Effector CD8-positive, alpha-beta T cell (primary cell): ENCODE results near the gene BABAM2.
"Not testable (repeated sequence)": the region's sequence is repeated elsewhere in the genome, so short reads cannot be mapped to it uniquely, and the experiment has no call there.

Source experiments
- DNase-seq: peaks from one replicate; lab custom pipeline; 2025; lab: John Stamatoyannopoulos, UW

Gene BABAM2

DNA sequence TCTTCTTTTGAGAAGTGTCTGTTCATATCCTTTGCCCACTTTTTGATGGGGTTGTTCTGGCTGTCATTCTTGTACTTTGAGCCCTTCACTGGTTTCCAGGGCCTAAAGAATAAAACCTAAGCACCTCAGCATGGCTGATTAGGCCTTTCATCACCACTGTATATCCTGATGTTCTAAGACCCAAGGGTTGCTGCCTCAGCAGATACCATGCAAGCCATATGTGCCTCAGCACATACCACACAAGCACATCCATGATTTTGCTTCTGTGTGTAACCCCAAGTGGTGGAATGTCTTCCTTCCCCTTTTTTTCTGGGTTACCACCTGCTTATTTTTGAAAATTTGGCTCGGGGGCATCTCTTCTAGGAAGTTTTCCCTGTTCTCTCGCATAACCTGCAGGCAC, 11.7 kb upstream of the BABAM2 start:
- DNase-seq: no peak

DNA sequence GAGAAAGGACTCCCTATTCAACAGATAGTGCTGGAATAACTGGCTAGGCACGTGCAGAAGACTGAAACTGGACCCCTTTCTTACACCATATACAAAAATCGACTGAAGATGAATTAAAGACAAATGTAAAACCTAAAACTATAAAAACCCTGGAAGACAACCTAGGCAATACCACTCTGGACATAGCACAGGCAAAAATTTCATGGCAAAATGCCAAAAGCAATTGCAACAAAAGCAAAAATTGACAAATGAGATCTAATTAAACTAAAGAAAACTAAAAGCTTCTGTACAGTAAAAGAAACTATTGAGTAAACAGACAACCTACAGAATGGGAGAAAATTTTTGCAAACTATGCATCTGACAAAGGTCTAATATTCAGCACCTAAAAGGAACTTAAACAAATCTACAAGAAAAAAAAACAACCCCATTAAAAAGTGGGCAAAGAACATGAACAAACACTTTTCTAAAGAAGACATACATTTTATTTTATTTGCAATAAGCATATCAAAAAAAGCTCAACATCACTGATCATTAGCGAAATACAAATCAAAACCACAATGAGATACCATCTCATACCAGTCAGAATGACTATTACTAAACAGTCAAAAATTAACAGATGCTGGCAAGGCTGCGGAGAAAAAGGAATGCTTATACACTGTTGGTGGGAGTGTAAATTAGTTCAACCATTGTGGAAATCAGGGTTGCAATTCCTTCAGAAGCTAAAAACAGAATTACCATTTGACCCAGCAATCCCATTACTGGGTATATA, 8.5 kb upstream of the BABAM2 start:
- not testable (repeated sequence) for DNase-seq

DNA sequence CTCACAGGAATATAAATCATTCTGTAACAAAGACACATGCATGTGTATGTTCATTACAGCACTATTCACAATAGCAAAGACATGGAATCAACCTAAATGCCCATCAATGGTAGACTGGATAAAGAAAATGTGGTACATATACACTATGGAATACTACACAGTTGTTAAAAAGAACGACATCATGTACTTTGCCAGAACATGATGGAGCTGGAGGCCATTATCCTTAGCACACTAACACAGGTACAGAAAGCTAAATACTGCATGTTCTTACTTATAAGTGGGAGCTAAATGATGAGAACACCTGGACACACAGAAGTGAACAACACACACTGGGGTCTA, 8.0 kb upstream of the BABAM2 start:
- not testable (repeated sequence) for DNase-seq

DNA sequence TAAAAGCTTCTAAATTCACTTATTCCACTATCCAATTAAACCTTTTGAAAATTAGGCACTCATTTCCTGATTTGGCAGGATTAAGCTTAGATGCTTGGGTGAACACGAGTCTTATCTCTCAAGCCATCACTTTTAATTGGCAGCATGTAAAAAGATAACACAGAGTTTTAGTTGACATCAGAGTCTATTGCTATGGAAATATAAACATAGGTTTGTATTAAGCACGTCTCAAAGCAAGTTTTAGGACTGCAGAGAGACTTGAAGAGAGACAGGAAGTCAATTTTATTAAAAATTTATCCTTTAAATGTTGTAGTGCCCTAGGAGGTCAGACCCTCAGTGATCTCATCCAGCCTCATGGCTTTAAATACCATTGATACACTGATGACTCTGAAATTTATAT, 5.9 kb upstream of the BABAM2 start:
- no peak for DNase-seq

DNA sequence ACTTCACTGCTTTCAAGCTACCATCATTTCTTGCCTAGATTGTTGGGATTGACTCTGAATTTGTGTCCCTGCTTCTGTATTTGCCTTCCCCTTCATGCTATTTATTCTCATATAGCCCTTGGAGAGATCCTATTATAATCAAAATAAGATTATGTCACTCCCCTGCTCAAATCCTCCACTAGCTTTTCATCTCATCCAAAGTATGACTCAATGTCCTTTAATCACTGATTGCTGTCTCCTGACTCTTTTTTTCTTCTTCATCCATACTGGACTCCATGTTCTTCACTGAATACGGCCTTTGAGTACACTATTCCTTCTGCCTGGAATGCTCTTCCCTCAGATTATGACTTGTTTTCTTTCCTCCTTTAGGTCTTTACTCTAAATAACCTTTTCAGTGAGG, 5.3 kb upstream of the BABAM2 start:
- DNase-seq: no peak

DNA sequence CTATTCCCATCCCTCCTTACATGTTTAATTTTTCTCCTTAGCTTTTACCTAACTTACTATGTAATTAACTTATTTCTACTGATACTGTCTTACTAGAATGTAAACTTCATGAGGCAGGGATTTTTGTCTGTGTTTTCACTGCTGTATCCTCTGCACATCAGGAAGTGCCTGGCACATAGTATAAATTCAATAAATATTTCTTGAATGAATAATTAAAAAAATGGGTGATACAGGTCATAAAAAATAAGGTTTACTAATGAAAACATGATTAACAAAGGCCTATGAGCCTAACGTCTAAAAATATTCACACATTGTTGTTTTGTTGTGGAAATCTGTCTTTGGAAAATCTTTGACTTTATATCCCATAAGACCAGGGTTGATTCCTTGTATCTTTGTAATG, 4.9 kb upstream of the BABAM2 start:
- DNase-seq: no peak

DNA sequence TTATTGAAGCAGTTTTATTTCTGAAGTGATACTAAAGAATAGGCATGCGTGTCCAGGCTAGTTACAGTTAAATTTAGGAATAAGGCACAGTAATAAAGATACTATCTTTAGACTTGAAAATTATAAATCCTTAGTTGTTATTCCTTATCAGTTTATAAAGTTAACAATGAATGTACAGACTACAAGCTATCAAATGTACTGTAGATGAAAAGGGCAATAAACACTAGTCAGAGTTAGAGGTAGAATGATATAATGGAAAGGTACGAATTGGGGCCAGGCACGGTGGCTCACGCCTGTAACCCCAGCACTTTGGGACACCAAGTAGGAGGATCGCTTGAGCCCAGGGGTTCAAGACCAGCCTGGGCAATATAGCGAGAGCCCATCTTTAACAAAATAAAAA, 4.2 kb upstream of the BABAM2 start:
- DNase-seq: no peak

DNA sequence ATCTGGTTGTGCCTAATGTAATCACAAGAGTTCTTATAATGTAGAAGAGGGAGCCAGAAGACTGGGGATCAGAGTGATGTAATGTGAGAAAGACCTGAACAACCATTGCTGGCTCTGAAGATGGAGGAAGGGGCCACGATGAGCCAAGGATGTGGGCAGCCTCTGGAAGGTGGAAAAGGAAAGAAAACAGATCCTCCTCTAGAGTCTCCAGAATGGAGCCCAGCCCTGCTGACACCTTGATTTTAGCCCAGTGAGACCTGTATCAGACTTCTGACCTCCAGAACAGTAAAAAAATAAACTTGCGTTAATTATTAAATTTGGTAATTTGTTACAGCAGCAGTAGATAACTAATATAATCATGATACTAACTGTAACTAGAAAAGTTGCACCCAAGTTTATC, 3.4 kb upstream of the BABAM2 start:
- DNase-seq: no peak

DNA sequence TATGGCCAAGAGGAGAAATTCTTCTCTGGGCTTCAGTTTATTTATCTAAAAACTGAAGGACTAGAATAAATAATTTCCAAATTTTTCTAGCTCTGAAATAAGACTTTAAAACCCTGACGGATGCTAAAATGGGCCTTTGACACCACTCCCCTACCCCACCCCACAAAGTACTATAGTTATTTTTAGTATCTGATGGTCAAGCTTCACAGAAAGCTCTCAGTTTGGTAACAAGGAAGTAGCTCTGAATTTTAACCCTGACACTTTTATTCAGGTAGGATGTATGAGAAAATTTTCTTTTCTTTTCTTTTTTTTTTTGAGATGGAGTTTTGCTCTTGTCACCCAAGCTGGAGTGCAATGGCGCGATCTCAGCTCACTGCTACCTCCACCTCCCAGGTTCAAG, 2.7 kb upstream of the BABAM2 start:
- DNase-seq: no peak

DNA sequence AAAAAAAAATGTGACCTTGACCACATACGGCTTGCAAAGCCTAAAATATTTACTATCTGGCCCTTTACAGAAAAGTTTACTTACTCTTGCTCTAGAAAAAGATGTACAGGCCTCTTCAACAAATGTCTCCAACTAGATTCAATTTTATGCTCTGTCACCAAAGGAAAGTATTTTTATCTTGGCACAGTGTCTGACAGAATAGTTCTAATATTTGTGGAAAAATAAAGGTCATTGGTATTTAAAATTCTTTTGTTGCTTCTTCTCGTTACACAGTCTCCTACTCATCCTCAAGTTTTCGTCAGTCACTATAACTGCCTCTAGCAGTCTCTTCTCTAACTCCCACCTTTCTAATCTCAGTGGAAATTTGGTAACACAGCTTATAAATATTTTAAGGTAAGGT, 1.7 kb upstream of the BABAM2 start:
- no peak for DNase-seq

DNA sequence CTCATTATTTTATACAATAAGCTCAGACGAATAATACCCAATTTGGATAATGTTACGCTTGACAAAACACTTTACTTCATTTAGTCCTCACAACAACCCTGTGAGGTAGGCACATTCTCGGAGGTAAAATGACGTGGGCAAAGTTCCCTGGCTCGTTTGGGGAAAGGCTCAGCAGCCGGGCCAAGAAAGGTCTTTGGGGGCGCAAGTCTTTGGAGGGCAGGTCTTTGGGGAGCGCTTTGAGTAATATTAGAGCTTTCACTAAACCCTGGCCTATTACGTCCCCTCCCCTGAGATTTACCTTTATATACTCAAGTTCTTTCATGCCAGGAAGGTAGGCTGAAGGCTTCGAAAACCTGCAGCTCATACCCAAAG, 769 bp upstream of the BABAM2 start:
- DNase-seq: no peak

DNA sequence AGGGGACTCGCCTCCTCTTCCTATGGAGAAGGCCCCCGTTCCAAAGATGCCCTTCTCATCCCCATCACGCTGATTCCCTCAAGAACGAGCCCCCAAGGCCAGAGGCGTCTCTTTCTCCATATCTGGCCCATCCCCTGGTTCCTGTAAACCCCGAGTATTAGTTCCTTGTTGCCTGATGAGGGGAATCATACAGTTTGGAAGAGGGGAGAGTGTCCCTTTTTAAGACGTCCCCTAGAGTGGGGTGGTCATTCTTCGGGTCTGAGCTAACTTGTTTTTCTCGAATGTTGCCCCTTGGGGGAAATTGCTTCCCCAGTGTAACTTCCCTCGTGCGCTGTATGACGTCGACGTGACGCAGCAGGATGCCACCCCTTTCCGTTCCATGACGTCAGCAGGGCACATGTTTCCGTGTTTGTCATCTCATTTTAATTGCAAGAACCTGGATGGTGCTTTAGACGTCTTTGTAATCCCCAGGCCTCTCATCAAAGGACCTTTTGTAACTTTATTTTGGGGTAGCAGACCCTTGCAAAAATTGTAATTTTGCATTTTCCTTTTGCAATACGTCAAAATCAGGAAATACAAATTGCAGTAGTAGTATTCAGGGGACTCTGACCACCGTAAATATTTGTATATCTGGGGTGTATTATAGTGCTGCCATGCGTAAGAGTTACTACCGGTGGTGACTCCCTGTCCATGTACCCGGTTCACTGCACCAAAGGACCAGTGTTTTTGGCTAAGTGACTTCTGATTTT, 569 bp downstream of the BABAM2 start:
- peak; percentile 87 for DNase-seq

DNA sequence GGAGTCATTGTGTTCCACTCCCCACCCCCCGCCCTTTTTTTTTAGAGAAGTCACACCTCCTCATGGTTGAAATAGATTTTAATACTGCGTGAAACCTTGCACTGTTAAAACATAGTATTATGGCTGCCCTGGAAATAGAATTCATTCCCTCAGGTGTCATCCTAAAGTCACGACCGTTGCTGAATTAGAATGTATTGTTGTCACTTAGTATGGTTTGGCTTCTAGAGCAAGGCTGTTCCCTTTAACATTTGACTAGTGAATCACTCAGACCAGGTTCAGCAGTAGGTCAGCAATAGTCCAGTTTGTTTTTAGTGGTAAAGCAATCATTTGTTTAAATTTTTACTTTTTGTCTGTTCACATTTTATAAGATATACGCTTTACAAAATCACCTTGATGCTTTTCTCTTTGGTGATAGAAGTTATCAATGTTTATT, 1.2 kb downstream of the BABAM2 start:
- no peak for DNase-seq

DNA sequence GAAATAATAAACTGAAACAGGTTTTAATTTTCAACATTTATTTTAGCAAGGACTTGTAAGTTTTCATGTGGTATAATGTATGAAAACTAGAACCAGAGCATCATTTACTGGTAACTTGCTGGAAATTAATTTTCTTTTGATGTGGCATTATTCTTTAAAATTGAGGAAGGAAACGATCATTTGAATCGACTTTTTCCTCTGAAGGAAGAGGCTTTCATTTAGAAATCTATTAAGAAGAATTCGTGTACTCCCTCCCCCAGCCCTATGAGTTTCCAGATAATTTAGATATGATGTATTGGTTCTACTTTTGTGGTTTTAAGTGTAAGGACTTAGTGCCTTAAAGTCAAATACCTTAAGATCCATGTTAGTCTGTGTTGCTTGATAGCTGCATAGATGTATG, 2.5 kb downstream of the BABAM2 start:
- DNase-seq: no peak

DNA sequence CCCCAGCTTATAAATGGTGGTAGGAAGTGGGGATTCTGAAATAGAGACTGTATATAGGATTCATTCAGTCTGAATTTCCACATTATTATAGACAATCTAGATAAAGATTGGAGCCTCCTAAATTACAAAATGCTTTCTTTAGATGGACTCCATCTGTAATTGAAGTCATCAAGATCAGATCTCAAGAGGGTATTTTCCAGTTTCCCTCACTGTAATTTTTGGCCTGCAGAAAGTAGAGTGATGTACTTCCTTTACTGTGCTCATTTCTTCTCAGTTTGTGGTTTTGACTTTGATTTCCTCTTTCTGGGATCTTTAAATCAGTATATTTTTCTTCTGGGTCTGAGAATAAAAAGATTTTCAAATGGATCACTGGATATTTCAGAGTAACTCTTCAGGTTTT, 7.2 kb downstream of the BABAM2 start:
- DNase-seq: no peak

DNA sequence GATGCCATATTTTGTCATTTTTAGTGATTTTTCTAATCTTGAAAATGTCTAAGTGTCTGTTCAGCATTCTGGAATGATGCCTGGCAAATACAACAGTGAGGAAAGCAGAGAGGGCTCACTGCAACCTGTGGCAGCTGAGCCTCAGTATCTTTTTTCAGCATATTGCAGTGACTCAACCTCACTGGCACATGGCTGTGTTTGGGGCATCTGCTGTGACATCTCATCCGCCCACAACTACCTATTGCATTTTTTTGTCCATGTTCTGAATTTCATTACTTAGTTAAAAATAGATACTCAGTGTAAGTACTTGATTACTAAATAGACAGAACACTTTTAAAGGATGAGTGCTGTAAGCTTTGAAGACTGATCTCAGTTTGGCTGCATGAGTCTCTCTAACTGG, 10.7 kb downstream of the BABAM2 start:
- no peak for DNase-seq

DNA sequence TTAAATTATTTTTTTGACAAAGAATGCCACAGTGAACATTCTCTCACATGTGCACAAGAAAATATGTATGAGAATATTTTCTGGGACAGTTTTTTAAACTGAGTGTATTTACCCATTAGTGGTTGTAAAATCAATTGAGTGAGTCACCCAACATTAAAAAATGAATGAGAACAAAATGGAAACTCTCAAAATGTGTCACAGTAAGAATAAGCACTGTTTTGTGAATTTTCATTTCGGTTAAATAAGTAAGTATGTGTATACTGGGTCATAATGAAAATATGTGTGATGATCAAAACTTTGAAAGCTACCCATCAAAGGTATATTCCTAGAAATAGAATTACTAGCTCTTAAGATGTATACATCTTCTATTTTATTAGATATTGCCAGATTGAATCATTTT, 11.6 kb downstream of the BABAM2 start:
- no peak for DNase-seq

DNA sequence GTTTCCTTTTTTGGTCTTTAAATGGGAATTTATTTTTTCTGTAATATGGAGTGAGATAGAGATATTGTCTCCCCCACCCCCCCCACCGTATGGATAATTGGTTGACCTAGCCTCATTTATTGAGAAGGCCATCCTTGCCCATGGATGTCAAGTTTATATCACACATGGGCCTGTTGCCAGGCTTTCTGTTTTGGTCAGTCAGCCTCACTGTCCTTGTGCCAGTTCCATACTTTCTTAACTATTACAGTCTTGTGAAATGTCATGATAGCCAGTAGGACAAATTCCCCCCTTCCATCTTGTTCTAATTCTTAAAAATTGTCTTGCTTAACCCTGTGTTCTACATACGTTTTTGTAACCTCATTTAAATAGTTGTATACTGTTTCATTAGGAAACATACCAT, 12.5 kb downstream of the BABAM2 start:
- DNase-seq: no peak

DNA sequence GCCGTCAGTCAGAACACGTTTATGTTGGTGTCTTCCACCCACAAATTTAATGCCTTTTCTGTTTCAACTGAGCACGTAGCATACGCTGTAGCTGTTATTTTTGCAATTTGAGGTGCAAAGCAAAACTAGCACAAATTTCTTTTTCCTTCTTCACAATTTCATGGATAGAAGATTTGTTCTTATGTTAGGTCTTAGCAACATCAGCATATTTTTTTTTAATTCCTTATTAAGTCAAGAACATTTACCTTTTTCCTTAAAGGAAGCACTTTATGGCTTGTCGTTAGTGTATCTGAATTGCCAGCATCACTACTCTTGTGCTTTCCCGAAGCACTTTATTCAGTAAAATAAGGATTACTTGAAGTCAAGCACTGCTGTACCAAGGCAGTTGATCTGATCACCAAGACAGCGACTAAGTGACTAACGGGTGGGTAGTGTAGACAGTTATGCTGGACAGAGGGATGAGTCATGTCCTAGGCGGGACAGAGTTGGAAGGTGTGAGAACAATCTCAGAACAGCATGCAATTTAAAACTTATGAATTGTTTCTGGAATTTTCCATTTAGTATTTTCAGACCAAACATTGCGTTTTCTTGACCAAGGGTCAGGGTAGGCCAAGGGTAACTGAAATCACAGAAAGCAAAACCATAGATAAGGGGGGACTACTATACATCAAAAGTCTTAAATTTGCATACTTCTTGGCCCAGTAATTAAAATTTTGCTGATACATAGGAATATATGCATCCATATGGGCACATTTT, 13.3 kb downstream of the BABAM2 start:
- DNase-seq: no peak

DNA sequence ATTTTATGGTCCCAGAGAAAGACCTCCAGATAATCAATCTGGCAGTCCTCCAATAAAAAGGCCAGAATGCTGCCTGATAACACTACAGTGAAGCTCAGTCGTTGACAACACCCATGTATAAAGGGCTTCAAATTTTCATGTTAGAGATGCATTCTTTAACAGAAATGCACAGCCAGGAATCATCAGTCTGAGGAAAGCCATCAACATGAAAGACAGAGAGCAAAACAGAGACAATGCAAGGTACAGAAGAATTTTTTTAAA, 13.8 kb downstream of the BABAM2 start:
- DNase-seq: no peak

DNA sequence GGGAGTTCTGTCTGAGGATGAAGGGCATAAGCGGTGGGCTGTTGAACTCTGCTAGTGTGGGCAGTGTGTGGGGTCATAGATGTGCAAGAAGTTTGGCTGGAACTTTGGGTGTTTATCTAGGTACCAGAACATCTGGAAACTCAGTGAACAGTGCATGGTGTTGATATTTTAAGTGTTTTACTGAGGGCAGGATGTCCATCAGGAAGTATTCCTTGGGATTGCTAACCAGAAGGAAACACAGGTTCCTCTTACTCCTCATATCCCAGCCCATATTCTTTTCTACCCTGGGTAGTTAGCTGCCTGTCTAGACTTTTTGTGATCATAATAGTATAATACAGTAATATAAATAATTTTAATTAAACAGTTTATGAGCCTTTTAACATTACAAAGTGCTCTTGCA, 15.5 kb downstream of the BABAM2 start:
- no peak for DNase-seq

DNA sequence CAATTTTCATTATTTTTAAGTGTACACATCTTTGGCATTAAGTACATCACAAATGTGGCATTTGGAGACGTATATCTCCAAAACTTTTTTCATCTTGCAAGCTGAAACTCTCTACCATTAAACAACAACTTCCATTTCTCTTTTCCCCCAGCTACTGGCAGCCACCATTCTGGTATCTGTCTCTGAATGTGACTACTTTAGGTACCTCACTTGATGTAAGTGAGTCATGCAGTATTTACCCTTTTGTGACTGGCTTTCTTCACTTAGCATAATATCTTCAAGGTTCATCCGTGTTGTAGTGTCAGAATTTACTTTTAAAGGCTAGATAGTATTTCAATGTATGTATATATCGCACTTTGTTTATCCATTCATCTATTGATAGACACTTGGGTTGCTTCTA, 17.0 kb downstream of the BABAM2 start:
- DNase-seq: no peak

DNA sequence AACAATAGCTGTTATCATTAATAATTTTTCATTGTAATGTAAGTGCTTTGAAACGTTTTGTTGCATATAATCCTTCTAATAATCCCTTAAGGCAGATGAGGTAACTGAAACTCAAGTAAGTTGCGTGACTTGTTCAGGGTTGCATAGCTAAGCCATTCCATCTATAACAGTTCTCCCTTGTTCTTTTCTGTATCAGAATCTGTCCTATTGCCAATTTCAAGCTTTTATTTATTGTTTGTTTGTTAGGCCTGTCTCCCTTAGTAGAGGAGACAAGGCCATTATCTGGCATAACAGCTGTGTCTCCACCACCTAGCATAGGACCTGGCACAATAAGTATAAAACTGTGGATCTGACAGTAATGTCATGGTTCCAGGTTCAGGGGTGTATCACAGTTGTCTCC, 19.4 kb downstream of the BABAM2 start:
- no peak for DNase-seq
